GM12874 (cell line): ENCODE data around the gene SPTBN4.

ENCODE experiments used
- CTCF ChIP-seq: IDR thresholded peaks from 2 replicates; pipeline ENCODE4 v1.5.1; 2011; ENCODE audit warnings: low read depth, mild to moderate bottlenecking, control low read depth, low read length, moderate library complexity; ENCODE audit not compliant: insufficient read depth

The SPTBN4 gene

GRCh38 chr19:40529093-40529954, 62.5 kb downstream of the SPTBN4 start:
- peak; percentile 98 for TF ChIP-seq CTCF

GRCh38 chr19:40530091-40530901, 63.5 kb downstream of the SPTBN4 start:
- peak; percentile 22; the same call in 1 of the 2 replicates for TF ChIP-seq CTCF

- no peak for TF ChIP-seq CTCF
Observed at GRCh38 chr19:40533508-40533907, 66.7 kb downstream of the SPTBN4 start.

- TF ChIP-seq CTCF = no peak
Observed at GRCh38 chr19:40534148-40534547, 67.3 kb downstream of the SPTBN4 start.

- TF ChIP-seq CTCF = no peak
Observed at GRCh38 chr19:40539070-40539469, 72.3 kb downstream of the SPTBN4 start.

- no peak for TF ChIP-seq CTCF
Observed at GRCh38 chr19:40542202-40542859, 75.5 kb downstream of the SPTBN4 start.
